OCI-M2 (cell line): ENCODE results near the gene GABBR2.

ENCODE experiments used
- DNase-seq: peaks from one replicate; lab custom pipeline; 2025; ENCODE audit not compliant: unreplicated experiment; lab: John Stamatoyannopoulos, UW

Gene GABBR2

DNA sequence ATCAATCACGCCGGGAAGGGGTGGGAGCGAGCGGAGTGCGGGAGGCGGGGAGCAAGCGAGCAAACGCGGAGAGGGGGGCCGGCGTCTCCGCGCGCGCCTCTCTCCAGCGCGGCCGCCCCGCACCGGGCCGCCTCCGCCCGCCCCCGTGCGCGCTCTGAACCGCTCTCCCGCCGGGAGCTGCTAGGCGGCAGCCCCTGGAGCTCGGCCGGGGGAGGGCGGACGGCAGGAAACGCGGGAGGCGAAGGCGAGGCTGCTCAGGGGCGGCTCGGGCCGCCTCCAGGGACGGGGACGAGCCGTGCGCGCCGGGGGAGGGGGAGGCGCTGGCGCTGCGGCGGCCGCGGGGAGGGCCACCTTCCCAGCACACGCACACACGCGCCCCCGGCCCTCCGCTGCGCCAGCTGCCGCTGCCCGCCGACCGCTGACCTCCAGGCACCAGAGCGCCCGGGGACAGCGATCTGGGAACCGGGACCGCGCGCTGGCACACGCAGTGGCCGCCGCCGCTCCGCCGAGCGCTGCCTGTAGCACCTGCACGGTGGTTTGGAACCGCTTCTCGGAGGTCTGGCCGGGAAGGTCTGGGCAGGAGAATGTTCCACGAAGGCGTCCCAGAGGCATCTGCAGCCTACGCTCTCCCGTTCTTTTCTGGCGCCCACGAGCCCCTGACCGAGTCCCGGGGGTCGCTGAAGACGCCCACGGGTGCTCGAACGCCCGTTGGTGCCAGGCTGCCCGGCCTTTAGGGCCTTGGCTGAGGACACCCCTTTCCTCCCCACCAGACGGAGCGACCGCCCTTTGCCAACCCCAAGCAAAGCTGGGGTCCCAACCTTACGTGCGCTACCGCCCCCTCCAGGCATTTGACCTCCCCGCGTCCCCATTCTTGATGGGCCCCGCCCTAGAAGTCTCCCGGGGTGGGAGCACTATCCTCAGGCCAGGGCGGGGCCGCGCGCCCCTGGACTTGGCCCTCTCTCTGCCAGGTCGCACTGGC is at the start of gene GABBR2:
Gene GABBR2, minus strand, starts transcription at position 3 of the 979 bp plus-strand sequence. CDS start 198 bp downstream, outside the sequence.
- DNase-seq, result no peak

GRCh38 chr9:98755006-98755618 is 46.4 kb upstream of the GABBR2 start:
- no peak for DNase-seq

DNA sequence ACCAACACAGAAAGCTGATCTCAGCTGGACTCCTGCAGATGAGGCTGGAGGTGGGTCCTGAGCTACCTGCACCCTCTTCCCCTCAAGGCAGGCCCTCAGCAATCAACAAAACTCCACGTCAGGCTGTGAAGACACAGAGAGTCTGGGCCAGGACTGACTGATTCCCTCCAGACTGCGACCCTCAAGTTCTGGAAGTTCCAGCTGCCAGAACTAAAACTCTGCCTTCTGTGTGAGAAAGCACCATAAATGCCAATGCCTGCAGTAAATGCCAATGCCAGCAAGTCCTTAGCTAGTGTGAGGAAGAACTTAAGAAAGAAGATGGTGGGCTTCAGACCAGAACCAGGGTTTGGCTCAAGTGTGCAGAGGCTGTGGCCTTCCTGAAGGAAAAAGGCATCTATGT is 42.5 kb upstream of the GABBR2 start:
- no peak for DNase-seq

GRCh38 chr9:98750364-98751060 is 41.8 kb upstream of the GABBR2 start:
- DNase-seq, result no peak

- no peak for DNase-seq
Measured at GRCh38 chr9:98747476-98747875, 38.7 kb upstream of the GABBR2 start.

GRCh38 chr9:98745470-98745869 is 36.7 kb upstream of the GABBR2 start:
- DNase-seq, result no peak

DNA sequence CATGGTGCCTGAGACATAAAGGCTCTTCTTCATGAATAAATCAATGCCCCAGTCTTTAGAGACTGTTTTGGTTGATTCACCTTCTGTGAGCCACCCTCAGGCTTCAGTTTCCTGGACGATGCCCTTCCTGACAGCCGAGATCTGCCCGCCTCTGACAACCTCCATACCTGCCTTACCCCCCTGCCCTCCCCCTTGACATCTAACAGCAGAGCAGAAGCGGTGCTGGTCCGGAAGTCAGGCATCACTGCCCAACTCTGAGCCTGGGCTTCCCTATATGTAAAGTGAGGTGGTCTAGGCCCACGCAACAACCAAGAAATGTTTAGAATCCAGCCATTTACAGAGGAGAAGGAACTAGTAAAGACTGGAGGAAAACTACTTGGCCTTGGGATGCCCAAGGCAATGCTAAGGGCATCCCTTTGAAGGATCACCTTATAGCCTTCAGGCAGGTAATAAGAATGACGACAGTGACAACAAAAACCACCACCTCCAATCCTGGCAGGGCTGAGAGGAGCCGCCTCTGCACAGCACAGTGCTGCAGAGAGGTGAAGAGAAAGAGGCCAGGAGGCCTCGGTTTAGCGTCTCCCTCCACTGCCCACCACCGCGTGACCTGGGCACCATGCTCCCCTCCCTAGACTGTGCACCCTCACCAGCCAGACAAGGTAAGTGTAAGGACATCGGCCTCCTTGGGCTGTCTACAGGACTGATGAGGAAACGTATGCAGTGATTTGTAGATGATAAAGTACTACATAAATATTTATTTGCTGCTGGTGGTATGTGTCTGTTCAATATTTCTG is 35.3 kb upstream of the GABBR2 start:
- no peak for DNase-seq

DNA sequence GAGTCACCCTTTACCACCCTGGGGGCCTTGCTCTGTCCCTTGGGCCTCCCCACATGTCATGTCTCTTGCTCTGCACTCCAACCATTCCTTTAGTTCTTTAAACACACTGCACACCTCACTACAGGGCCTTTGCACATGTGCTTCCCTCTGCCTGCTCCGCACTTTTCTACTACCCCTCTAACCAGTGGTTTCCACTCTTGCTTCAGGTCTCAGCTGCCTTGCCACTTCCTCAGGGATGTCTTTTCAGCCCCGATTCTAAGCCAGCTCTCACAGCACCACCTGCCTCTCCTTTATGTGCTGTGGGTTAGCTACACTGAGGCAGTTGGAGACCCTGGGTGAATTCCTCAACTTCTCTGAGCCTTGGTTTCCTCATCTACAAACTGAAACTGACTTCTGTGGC is 34.6 kb upstream of the GABBR2 start:
- no peak for DNase-seq

GRCh38 chr9:98742325-98743280 is 33.9 kb upstream of the GABBR2 start:
- no peak for DNase-seq

- DNase-seq, result no peak
Measured at GRCh38 chr9:98740226-98740881, 31.6 kb upstream of the GABBR2 start.

GRCh38 chr9:98738741-98739140 is 30.0 kb upstream of the GABBR2 start:
- no peak for DNase-seq

DNA sequence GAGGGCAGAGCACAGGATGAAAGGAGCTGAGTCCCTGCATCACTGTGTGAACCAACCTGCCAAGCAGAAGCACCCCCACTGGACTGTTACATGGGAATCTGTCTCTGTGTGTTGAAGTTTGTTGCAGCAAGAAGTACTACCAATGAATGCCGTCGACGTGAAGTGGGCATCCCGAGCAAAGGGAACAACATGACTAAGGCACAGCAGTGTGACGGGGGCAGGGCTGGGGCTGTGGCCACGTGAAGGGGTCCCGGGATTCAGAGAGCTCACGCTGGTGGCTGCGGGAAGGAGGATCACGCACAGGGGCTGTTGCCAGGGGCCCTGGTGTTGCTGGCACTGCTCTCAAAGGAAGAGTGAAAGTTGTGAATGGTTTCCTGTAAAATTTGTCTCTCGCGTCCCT is 27.5 kb upstream of the GABBR2 start:
- DNase-seq, result no peak

GRCh38 chr9:98732801-98733200 is 24.1 kb upstream of the GABBR2 start:
- no peak for DNase-seq

- no peak for DNase-seq
Measured at GRCh38 chr9:98732091-98732490, 23.4 kb upstream of the GABBR2 start.

- DNase-seq, result no peak
Measured at GRCh38 chr9:98730871-98731270, 22.1 kb upstream of the GABBR2 start.

- no peak for DNase-seq
Measured at GRCh38 chr9:98728500-98728899, 19.8 kb upstream of the GABBR2 start.

- DNase-seq, result no peak
Measured at GRCh38 chr9:98727428-98727827, 18.7 kb upstream of the GABBR2 start.

- DNase-seq, result no peak
Measured at GRCh38 chr9:98726735-98727134, 18.0 kb upstream of the GABBR2 start.

DNA sequence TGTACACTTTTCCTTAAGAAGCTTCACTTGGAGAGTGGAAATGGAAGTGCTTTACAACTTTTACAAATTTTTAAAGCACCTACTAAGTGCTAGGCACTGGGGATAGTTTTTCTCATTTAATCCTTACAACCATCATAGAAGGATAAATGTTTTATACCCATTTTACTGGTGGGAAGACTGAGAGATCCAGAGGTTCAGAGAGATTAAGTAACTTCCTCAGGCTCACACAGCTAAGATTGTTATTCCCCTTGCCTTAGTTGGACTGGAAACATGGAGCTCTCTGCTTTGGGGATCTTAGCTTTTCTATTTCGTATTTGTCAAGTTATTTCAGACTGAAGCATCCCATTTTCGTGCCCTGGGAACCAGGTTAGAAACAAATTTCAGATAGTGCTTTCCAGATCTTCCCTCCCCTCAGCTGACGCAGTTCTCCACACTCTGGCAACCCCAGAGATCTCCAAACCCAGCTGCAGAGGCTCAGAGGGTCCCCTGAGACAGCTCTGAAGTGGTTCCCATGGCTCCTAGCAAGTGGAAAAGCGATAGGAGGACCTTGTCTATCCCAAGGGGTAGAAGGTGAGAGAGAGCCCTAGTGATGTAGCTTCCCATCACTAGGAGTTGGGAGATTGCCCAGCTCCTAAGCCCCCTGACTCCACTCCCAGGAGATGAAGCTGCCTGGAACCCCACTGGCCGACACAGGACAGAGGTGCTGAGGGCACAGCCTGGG is 16.2 kb upstream of the GABBR2 start:
- DNase-seq, result no peak
